Spleen (tissue), 11 donors: ENCODE data around the gene TENM4. TPM values are rescaled to one million over a fixed set of nuclear protein-coding genes. Genes with fewer than 3 reads are reported as not detected.

ENCODE experiments used
- DNase-seq: peaks from one replicate; pipeline ENCODE4 v3.0.0-alpha.2; 2020
- H3K27ac ChIP-seq, 8 donors: fragments of 200-600 bp; sonication (generic) in 7 of 8; 1 replicate in 4 of 8; 2 replicates in 4 of 8; pipeline versions ENCODE4 v1.5.0 to v1.8.0; 2016 to 2021; ENCODE audit warnings: inconsistent platforms in 4 of 8, mild to moderate bottlenecking in 4 of 8, moderate library complexity in 1 of 8
- H3K27me3 ChIP-seq, 7 donors: fragments of 200-600 bp; sonication (generic) in 6 of 7; replicated peaks in 1 of 7; 1 replicate in 4 of 7; 2 replicates in 3 of 7; pipeline versions ENCODE4 v1.5.0 to v1.8.0; 2016 to 2021; ENCODE audit warnings: inconsistent platforms in 3 of 7, mild to moderate bottlenecking in 1 of 7
- H3K36me3 ChIP-seq, 6 donors: fragments of 200-600 bp; sonication (generic) in 5 of 6; 1 replicate in 4 of 6; 2 replicates in 2 of 6; pipeline versions ENCODE4 v1.5.0 to v1.8.0; 2016 to 2021; ENCODE audit warnings: inconsistent platforms in 2 of 6
- H3K4me1 ChIP-seq, 6 donors: fragments of 200-600 bp; sonication (generic) in 5 of 6; 1 replicate in 3 of 6; 2 replicates in 3 of 6; pipeline versions ENCODE4 v1.5.0 to v1.8.0; 2016 to 2021; ENCODE audit warnings: inconsistent platforms in 3 of 6
- H3K4me3 ChIP-seq, 8 donors: fragments of 200-600 bp; sonication (generic) in 7 of 8; 1 replicate in 4 of 8; 2 replicates in 4 of 8; pipeline versions ENCODE4 v1.5.0 to v1.8.0; 2016 to 2021; ENCODE audit warnings: inconsistent platforms in 4 of 8, mild to moderate bottlenecking in 4 of 8, moderate library complexity in 2 of 8
- H3K9me3 ChIP-seq, 8 donors: fragments of 200-600 bp; sonication (generic) in 7 of 8; 1 replicate in 4 of 8; 2 replicates in 4 of 8; pipeline versions ENCODE4 v1.5.0 to v1.8.0; 2016 to 2021; ENCODE audit warnings: inconsistent platforms in 4 of 8
- POLR2A ChIP-seq, 3 donors: fragments of 450-650 bp; IDR thresholded peaks; one replicate each; pipeline ENCODE4 v1.5.1; 2017; ENCODE audit warnings: antibody characterized with exemption in 3 of 3, mild to moderate bottlenecking in 1 of 3
- POLR2AphosphoS5 ChIP-seq, 3 donors: sonication (generic); formaldehyde crosslinking; IDR thresholded peaks; one replicate each; pipeline ENCODE4 v1.5.1; 2017; ENCODE audit warnings: antibody characterized with exemption in 3 of 3
- WGBS, 5 donors: extraction: QIAGEN DNeasy Blood & Tissue Kit in 3 of 5; methylation state at CpG; one replicate each; pipeline versions ENCODE4 v1.1.5 to v1.1.7; 2013 to 2018; 5-methylcytosine and 5-hydroxymethylcytosine counted together
- intact Hi-C: fragments of 100-400 bp; cut with DNase I; formaldehyde crosslinking; loops from one replicate; pipeline ENCODE4 v1.15.0; 2023; ENCODE audit warnings: low total_unique reads
- polyA plus RNA-seq, 3 donors: library from polyadenylated mRNA; stranded (reverse); fragments of 200-250 nt; gene quantifications; one replicate each; pipeline ENCODE4 v1.2.1, GENCODE V29; 2013
- total RNA-seq, 7 donors: library from RNA; depleted of rRNA in 3 of 7; stranded (reverse); fragments of >200 nt in 3 of 7; fragmentation: NEBNext Ultra II Directional in 4 of 7; extraction: Animal tissue kit (Norgen Biotek cat#: 25700) in 4 of 7; gene quantifications; one replicate each; pipeline versions ENCODE4 v1.1.0 to v1.2.1, GENCODE V29; 2016 to 2021
- TF ChIP-seq, protein P1 (sequence below), 11 experiments: fragments of 200-600 bp in 7 of 11; fragments of 450-650 bp in 4 of 11; sonication (generic) in 4 of 11; IDR thresholded peaks in 8 of 11; conservative IDR thresholded peaks in 3 of 11; 1 replicate in 7 of 11; 2 replicates in 4 of 11; pipeline versions ENCODE4 v1.4.0 to v1.8.0; 2016 to 2021; ENCODE audit warnings: antibody characterized with exemption in 11 of 11, inconsistent platforms in 4 of 11, mild to moderate bottlenecking in 1 of 11
- donor health status: healthy with polysubstance abuse.
- donor health status: DM: no; HTN: no; CAD: no; lungs with moderate emphysema.
- donor health status: DM: no; HTN: no; CAD: no.
- donor health status: Bipolar disorder and iron deficiency.
- donor health status: healthy.
- donor health status: DM: no; HTN: no; CAD: no.
- donor health status: DM: yes; HTN: yes; CAD: no.

TENM4 gene
- total and polyA plus RNA-seq, 10 donors = 0.09 to 4.5 (median 1.2) TPM

DNA sequence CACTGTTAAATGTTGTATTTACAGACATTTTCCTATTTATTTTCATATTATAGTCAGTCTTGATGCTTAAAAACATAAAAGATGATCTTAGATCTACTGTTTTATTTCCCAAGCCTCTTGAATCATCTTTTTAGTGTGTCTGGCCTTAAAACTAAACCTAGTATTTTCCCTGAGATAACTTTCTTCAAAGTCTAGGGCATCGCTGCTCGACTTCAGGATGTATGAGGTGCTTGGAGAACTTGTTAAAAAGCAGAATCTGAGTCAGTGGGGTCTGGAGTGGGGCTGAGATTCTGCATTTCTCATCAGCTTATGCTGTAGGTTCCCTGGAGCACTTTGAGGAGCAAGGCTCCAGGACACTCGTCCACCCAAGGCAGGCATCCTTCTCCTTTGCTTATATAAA, 404.9 kb downstream of the TENM4 start:
- WGBS, 5 donors = 52 to 60% (median 57%) methylated on average over 3 of the region's 3 CpGs
- Histone ChIP-seq H3K36me3 (no peaks in the 10 kb centered on the region), H3K4me3 (no peak overlapping the region), H3K27ac (no peak overlapping the region), H3K9me3 (no peaks in the 10 kb centered on the region), H3K4me1 (no peaks in the 10 kb centered on the region), H3K27me3 (peaks cover 0 to 65% (median 4%) of the 10 kb centered on the region in 7 donors)
- DNase-seq = no peak
- intact Hi-C loops = no loop called here
- TF ChIP-seq, protein P1, sequence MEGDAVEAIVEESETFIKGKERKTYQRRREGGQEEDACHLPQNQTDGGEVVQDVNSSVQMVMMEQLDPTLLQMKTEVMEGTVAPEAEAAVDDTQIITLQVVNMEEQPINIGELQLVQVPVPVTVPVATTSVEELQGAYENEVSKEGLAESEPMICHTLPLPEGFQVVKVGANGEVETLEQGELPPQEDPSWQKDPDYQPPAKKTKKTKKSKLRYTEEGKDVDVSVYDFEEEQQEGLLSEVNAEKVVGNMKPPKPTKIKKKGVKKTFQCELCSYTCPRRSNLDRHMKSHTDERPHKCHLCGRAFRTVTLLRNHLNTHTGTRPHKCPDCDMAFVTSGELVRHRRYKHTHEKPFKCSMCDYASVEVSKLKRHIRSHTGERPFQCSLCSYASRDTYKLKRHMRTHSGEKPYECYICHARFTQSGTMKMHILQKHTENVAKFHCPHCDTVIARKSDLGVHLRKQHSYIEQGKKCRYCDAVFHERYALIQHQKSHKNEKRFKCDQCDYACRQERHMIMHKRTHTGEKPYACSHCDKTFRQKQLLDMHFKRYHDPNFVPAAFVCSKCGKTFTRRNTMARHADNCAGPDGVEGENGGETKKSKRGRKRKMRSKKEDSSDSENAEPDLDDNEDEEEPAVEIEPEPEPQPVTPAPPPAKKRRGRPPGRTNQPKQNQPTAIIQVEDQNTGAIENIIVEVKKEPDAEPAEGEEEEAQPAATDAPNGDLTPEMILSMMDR (IDR thresholded peaks at IDR 0.05 in 8 of 11, conservative IDR thresholded peaks at IDR 0.05 in 3 of 11) = no peak
- TF ChIP-seq POLR2AphosphoS5 (IDR thresholded peaks at IDR 0.05) (no peak), POLR2A (IDR thresholded peaks at IDR 0.05) (no peak)

DNA sequence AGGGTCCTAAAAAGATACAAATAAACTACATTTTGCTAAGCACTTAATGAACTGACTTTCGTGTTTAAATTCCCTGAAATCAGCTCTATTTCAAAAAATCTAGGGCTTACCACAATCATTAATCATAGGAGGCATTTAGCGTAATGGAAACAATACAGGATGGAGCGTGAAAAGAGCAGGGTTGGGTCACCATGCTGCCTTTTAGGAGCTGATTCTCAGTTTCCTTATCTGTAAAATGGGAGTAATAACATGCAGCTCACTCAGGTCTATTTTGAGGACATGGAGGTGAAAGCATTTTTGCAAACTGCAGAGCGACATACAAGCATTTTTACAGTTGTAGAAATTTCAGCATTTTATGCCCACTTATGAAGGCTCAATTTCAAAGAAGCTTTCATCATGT, 407.0 kb downstream of the TENM4 start:
- Histone ChIP-seq H3K27ac (no peak overlapping the region), H3K4me1 (no peaks in the 10 kb centered on the region), H3K36me3 (no peaks in the 10 kb centered on the region), H3K27me3 (peaks cover 0 to 78% (median 9%) of the 10 kb centered on the region in 7 donors), H3K9me3 (no peaks in the 10 kb centered on the region), H3K4me3 (no peak overlapping the region)
- intact Hi-C loops = no loop called here
- 40 to 62% (median 51%) methylated on average over 4 of the region's 4 CpGs for WGBS, 5 donors
- TF ChIP-seq POLR2A (IDR thresholded peaks at IDR 0.05) = no peak
- no peak for TF ChIP-seq POLR2AphosphoS5 (IDR thresholded peaks at IDR 0.05)
- TF ChIP-seq, protein P1 (IDR thresholded peaks at IDR 0.05 in 8 of 11, conservative IDR thresholded peaks at IDR 0.05 in 3 of 11) = no peak
- no peak for DNase-seq

DNA sequence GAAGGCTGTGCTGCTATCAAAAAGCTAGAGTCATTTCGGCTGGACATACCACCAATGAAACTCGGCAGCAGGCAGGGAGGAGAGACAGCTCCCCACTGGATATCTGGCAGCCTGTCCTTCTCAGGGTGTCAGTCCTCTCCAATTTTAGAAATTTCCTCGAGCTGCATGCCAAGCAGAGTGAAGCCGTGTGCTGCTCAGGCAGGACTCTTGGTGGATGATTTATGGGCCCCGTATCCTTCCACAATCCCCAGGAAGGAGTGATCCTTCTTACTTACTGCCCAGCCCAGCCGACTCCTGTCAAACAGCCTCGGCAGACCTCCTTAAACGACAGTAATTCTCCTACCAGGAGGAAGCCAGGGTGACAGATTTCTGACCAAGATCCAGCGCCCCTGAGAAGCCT, 410.4 kb downstream of the TENM4 start:
- Histone ChIP-seq H3K36me3 (no peaks in the 10 kb centered on the region), H3K27ac (no peak overlapping the region), H3K27me3 (peaks cover 0 to 89% (median 9%) of the 10 kb centered on the region in 7 donors), H3K4me3 (no peak overlapping the region), H3K4me1 (peaks cover 0 to 5% (median 2%) of the 10 kb centered on the region in 6 donors), H3K9me3 (no peaks in the 10 kb centered on the region)
- intact Hi-C loops = no loop called here
- no peak for DNase-seq
- WGBS, 5 donors = 9 to 18% (median 16%) methylated on average over 7 to 9 of the region's 9 CpGs
- TF ChIP-seq, protein P1 (IDR thresholded peaks at IDR 0.05 in 8 of 11, conservative IDR thresholded peaks at IDR 0.05 in 3 of 11) = no peak
- no peak for TF ChIP-seq POLR2A (IDR thresholded peaks at IDR 0.05)

- peaks cover 0 to 99% (median 9%) of the 10 kb centered on the region in 7 donors for H3K27me3 ChIP-seq
- no peaks in the 10 kb centered on the region for H3K36me3 ChIP-seq
- intact Hi-C loops = no loop called here
- no peak for DNase-seq
- H3K27ac ChIP-seq = no peak overlapping the region
- WGBS, 5 donors = 13 to 73% (median 52%) methylated on average over 1 of the region's 1 CpG
- peaks cover 0 to 5% (median 2%) of the 10 kb centered on the region in 6 donors for H3K4me1 ChIP-seq
- no peaks in the 10 kb centered on the region for H3K9me3 ChIP-seq
- no peak overlapping the region for H3K4me3 ChIP-seq
- no peak for TF ChIP-seq POLR2AphosphoS5 (IDR thresholded peaks at IDR 0.05)
- no peak for TF ChIP-seq POLR2A (IDR thresholded peaks at IDR 0.05)
- TF ChIP-seq, protein P1 (IDR thresholded peaks at IDR 0.05 in 8 of 11, conservative IDR thresholded peaks at IDR 0.05 in 3 of 11) = no peak
Measured at GRCh38 chr11:79028225-79028624, 412.6 kb downstream of the TENM4 start.
